H9 (cell line): ENCODE data around the gene SCFD2. TPM values are rescaled to one million over a fixed set of nuclear protein-coding genes. Genes with fewer than 3 reads are reported as not detected.

Experiments used
- DNase-seq: peaks from one replicate; pipeline ENCODE4 v3.0.0-alpha.2; 2017
- H2AFZ ChIP-seq: one replicate; pipeline ENCODE4 v1.6.1; 2013; ENCODE audit warnings: mild to moderate bottlenecking, low read length, control low read depth, moderate library complexity
- H2AK5ac ChIP-seq: 2 replicates; pipeline ENCODE4 v1.6.1; 2013; ENCODE audit warnings: low read length, control low read depth, mixed read lengths; ENCODE audit not compliant: insufficient read length
- H2BK120ac ChIP-seq: one replicate; pipeline ENCODE4 v1.6.1; 2013; ENCODE audit warnings: low read depth, mild to moderate bottlenecking, low read length, control low read depth, inconsistent platforms; ENCODE audit not compliant: poor library complexity, severe bottlenecking
- H2BK12ac ChIP-seq: 2 replicates; pipeline ENCODE4 v1.6.1; 2013; ENCODE audit warnings: low read length, control low read depth, mixed read lengths, low read depth; ENCODE audit not compliant: insufficient read length
- H2BK15ac ChIP-seq: 2 replicates; pipeline ENCODE4 v1.6.1; 2013; ENCODE audit warnings: low read depth, low read length, control low read depth
- H2BK20ac ChIP-seq: one replicate; pipeline ENCODE4 v1.6.1; 2013; ENCODE audit warnings: low read depth, mild to moderate bottlenecking, low read length, control low read depth, inconsistent platforms; ENCODE audit not compliant: poor library complexity, severe bottlenecking
- H2BK5ac ChIP-seq: 2 replicates; pipeline ENCODE4 v1.6.1; 2013; ENCODE audit warnings: low read length, control low read depth, mixed read lengths; ENCODE audit not compliant: insufficient read length
- H3K14ac ChIP-seq: 2 replicates; pipeline ENCODE4 v1.6.1; 2013; ENCODE audit warnings: low read length, control low read depth; ENCODE audit not compliant: insufficient read depth
- H3K18ac ChIP-seq: 2 replicates; pipeline ENCODE4 v1.6.1; 2013; ENCODE audit warnings: low read depth, mild to moderate bottlenecking, mixed read lengths, low read length, control low read depth; ENCODE audit not compliant: insufficient read length
- H3K23ac ChIP-seq: 2 replicates; pipeline ENCODE4 v1.6.1; 2013; ENCODE audit warnings: low read length, control low read depth, mixed read lengths, low read depth; ENCODE audit not compliant: insufficient read length
- H3K23me2 ChIP-seq: 2 replicates; pipeline ENCODE4 v1.6.1; 2013; ENCODE audit warnings: low read depth, mild to moderate bottlenecking, mixed read lengths, low read length, control low read depth; ENCODE audit not compliant: insufficient read length, poor library complexity, severe bottlenecking
- H3K27ac ChIP-seq: 2 replicates; pipeline ENCODE4 v1.5.1; 2013; ENCODE audit warnings: low read length, control low read depth, mixed read lengths, low read depth; ENCODE audit not compliant: insufficient read length
- H3K27me3 ChIP-seq: 2 replicates; pipeline ENCODE4 v1.6.1; 2013; ENCODE audit warnings: low read length, control low read depth, inconsistent platforms; ENCODE audit not compliant: insufficient read depth
- H3K4ac ChIP-seq: 2 replicates; pipeline ENCODE4 v1.6.1; 2013; ENCODE audit warnings: low read depth, mild to moderate bottlenecking, control low read depth, inconsistent platforms, low read length, moderate library complexity
- H3K4me1 ChIP-seq: 2 replicates; pipeline ENCODE4 v1.6.1; 2013; ENCODE audit warnings: low read length, control low read depth, inconsistent platforms; ENCODE audit not compliant: insufficient read depth
- H3K4me2 ChIP-seq: 2 replicates; pipeline ENCODE4 v1.6.1; 2013; ENCODE audit warnings: low read length, control low read depth, mixed read lengths; ENCODE audit not compliant: insufficient read length, insufficient read depth
- H3K56ac ChIP-seq: 2 replicates; pipeline ENCODE4 v1.6.1; 2013; ENCODE audit warnings: low read depth, mild to moderate bottlenecking, mixed read lengths, low read length, control low read depth; ENCODE audit not compliant: insufficient read length
- H3K79me1 ChIP-seq: 2 replicates; pipeline ENCODE4 v1.6.1; 2013; ENCODE audit warnings: low read depth, mild to moderate bottlenecking, moderate library complexity, low read length, control low read depth, inconsistent platforms; ENCODE audit not compliant: insufficient read depth, poor library complexity, severe bottlenecking
- H3K79me2 ChIP-seq: 2 replicates; pipeline ENCODE4 v1.6.1; 2013; ENCODE audit warnings: low read length, control low read depth, inconsistent platforms; ENCODE audit not compliant: insufficient read depth
- H3K9ac ChIP-seq: 2 replicates; pipeline ENCODE4 v1.6.1; 2013; ENCODE audit warnings: low read length, control low read depth, mixed read lengths; ENCODE audit not compliant: insufficient read length; ENCODE audit errors: extremely low read depth
- H3K9me3 ChIP-seq: one replicate; pipeline ENCODE4 v1.6.1; 2013; ENCODE audit warnings: low read depth, low read length, inconsistent platforms; ENCODE audit not compliant: control insufficient read depth
- H3T11ph ChIP-seq: one replicate; pipeline ENCODE4 v1.6.1; 2013; ENCODE audit warnings: mild to moderate bottlenecking, low read length, control low read depth, inconsistent platforms
- H4K20me1 ChIP-seq: one replicate; pipeline ENCODE4 v1.6.1; 2013; ENCODE audit not compliant: control insufficient read depth, insufficient read length, insufficient read depth
- H4K5ac ChIP-seq: 2 replicates; pipeline ENCODE4 v1.6.1; 2013; ENCODE audit warnings: low read depth, mild to moderate bottlenecking, mixed read lengths, low read length, control low read depth; ENCODE audit not compliant: insufficient read length
- H4K8ac ChIP-seq: replicated peaks from 2 replicates; pipeline ENCODE4 v1.6.1; 2013; ENCODE audit warnings: low read length, control low read depth, mixed read lengths, low read depth; ENCODE audit not compliant: insufficient read length
- H4K91ac ChIP-seq: 2 replicates; pipeline ENCODE4 v1.6.1; 2013; ENCODE audit warnings: low read depth, mild to moderate bottlenecking, moderate library complexity, mixed read lengths, low read length, control low read depth; ENCODE audit not compliant: insufficient read length
- H3K27ac Mint-ChIP-seq, 3 experiments: 2 replicates in 2 of 3; 3 replicates in 1 of 3; pipeline ENCODE4 v1.8.0; 2020 to 2021; ENCODE audit warnings: mixed read lengths in 3 of 3, mild to moderate bottlenecking in 1 of 3, moderate library complexity in 1 of 3
- H3K27me3 Mint-ChIP-seq: 2 replicates; pipeline ENCODE4 v1.8.0; 2021; ENCODE audit warnings: low read depth, mild to moderate bottlenecking, moderate library complexity, mixed read lengths
- H3K36me3 Mint-ChIP-seq, 3 experiments: 2 replicates in 2 of 3; 3 replicates in 1 of 3; pipeline ENCODE4 v1.8.0; 2020 to 2021; ENCODE audit warnings: low read depth in 3 of 3, mixed read lengths in 3 of 3; ENCODE audit not compliant: insufficient read depth in 1 of 3
- H3K4me1 Mint-ChIP-seq, 2 experiments: 2 replicates each; pipeline ENCODE4 v1.8.0; 2020; ENCODE audit warnings: mixed read lengths in 2 of 2
- H3K4me3 Mint-ChIP-seq, 2 experiments: 2 replicates in 1 of 2; 3 replicates in 1 of 2; pipeline ENCODE4 v1.8.0; 2020 to 2021; ENCODE audit warnings: mild to moderate bottlenecking in 2 of 2, mixed read lengths in 2 of 2, moderate library complexity in 1 of 2
- H3K9me3 Mint-ChIP-seq, 2 experiments: 2 replicates in 1 of 2; 3 replicates in 1 of 2; pipeline ENCODE4 v1.8.0; 2020; ENCODE audit warnings: mild to moderate bottlenecking in 2 of 2, mixed read lengths in 2 of 2, moderate library complexity in 1 of 2
- WGBS: extraction: QIAGEN DNeasy Blood & Tissue Kit; methylation state at CpG from one replicate; pipeline ENCODE4 v1.1.7; 2013; ENCODE audit warnings: missing lambda C conversion rate, low lambda C conversion rate, mixed read lengths; ENCODE audit not compliant: insufficient read length; ENCODE audit errors: extremely low coverage; 5-methylcytosine and 5-hydroxymethylcytosine counted together
- total RNA-seq: library from RNA; stranded (reverse); gene quantifications from 2 replicates; pipeline ENCODE4 v1.2.1, GENCODE V29; 2021
- TF ChIP-seq, protein P1 (sequence below): fragments of 200-600 bp; sonication (generic); conservative IDR thresholded peaks from 3 replicates; pipeline ENCODE4 v1.8.0; 2021; ENCODE audit warnings: antibody characterized with exemption, mild to moderate bottlenecking

Gene SCFD2
- total RNA-seq, 1 experiment from 2014 or later: 10.1 TPM

DNA sequence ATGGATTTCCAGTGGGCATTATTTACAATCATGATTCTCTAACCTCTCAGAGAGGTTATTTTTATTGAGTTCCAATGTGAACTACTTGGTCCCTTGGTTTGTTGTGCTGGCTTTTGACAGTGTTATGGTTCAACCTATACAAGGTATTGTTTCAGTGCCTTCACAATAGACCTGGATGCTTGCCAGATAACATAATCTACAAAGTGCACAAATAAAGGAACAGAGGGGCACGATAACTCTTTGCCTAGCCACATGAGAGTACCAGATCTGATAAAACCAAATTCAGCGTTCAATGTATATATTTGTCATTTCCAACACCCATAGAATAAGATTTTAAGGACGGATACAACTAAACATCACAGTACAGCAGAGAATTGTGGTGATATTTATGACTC lies 382.9 kb downstream of the SCFD2 start:
- Histone ChIP-seq H4K8ac (no peak overlapping the region), H3K27me3 (no peaks in the 10 kb centered on the region), H4K91ac (no peak overlapping the region), H3K23me2 (no peaks in the 10 kb centered on the region), H3K23ac (no peak overlapping the region), H3K56ac (no peak overlapping the region), H3K18ac (no peak overlapping the region), H2AFZ (no peak overlapping the region), H3K4me2 (no peak overlapping the region), H4K5ac (no peak overlapping the region), H4K20me1 (no peaks in the 10 kb centered on the region), H2BK20ac (no peak overlapping the region), H3K9ac (no peak overlapping the region), H3K4ac (no peak overlapping the region), H3K79me1 (no peaks in the 10 kb centered on the region), H3K27ac (no peak overlapping the region), H2BK12ac (no peak overlapping the region), H2BK15ac (no peak overlapping the region), H3K14ac (no peak overlapping the region), H3T11ph (no peak overlapping the region), H2AK5ac (no peak overlapping the region), H3K4me1 (no peaks in the 10 kb centered on the region), H3K79me2 (no peaks in the 10 kb centered on the region), H2BK5ac (no peak overlapping the region), H3K9me3 (no peaks in the 10 kb centered on the region), H2BK120ac (no peak overlapping the region)
- WGBS: no CpG with 5 or more reads among the region's 3 CpGs
- TF ChIP-seq, protein P1, sequence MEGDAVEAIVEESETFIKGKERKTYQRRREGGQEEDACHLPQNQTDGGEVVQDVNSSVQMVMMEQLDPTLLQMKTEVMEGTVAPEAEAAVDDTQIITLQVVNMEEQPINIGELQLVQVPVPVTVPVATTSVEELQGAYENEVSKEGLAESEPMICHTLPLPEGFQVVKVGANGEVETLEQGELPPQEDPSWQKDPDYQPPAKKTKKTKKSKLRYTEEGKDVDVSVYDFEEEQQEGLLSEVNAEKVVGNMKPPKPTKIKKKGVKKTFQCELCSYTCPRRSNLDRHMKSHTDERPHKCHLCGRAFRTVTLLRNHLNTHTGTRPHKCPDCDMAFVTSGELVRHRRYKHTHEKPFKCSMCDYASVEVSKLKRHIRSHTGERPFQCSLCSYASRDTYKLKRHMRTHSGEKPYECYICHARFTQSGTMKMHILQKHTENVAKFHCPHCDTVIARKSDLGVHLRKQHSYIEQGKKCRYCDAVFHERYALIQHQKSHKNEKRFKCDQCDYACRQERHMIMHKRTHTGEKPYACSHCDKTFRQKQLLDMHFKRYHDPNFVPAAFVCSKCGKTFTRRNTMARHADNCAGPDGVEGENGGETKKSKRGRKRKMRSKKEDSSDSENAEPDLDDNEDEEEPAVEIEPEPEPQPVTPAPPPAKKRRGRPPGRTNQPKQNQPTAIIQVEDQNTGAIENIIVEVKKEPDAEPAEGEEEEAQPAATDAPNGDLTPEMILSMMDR: no peak
- H3K27me3 Mint-ChIP-seq: no peaks in the 10 kb centered on the region
- DNase-seq: no peak
- H3K36me3 Mint-ChIP-seq: no peaks in the 10 kb centered on the region
- H3K4me1 Mint-ChIP-seq: peaks cover 3 to 11% of the 10 kb centered on the region in 2 experiments; a peak in 3 of 4 replicates
- no peaks in the 10 kb centered on the region for H3K9me3 Mint-ChIP-seq
- H3K27ac Mint-ChIP-seq: no peak overlapping the region
- no peak overlapping the region for H3K4me3 Mint-ChIP-seq
